Natural killer cell (primary cell): ENCODE data around the gene PHACTR1. TPM values are rescaled to one million over a fixed set of nuclear protein-coding genes. Genes with fewer than 3 reads are reported as not detected.

Source experiments
- ATAC-seq, 3 donors: fragments of 150-1000 bp in 2 of 3; fragments of 200-7000 bp in 1 of 3; cut with Tn5 transposase; 1 replicate in 1 of 3; 2 replicates in 2 of 3; pipeline ENCODE4 v1.10.0; 2021; ENCODE audit warnings: mild to moderate bottlenecking in 2 of 3, moderate library complexity in 2 of 3
- DNase-seq, 2 donors: peaks; one replicate each; pipeline versions ENCODE4 v3.0.0 to v3.0.0-alpha.2; 2013 to 2021; ENCODE audit warnings: mixed read lengths in 1 of 2
- H3K27ac ChIP-seq: one replicate; pipeline ENCODE4 v1.5.1; 2013; ENCODE audit warnings: mild to moderate bottlenecking, low read length
- H3K27me3 ChIP-seq: one replicate; pipeline ENCODE4 v1.6.1; 2013; ENCODE audit warnings: low read length; ENCODE audit not compliant: control insufficient read depth, insufficient read depth
- H3K36me3 ChIP-seq: one replicate; pipeline ENCODE4 v1.6.1; 2013; ENCODE audit warnings: low read length; ENCODE audit not compliant: control insufficient read depth, insufficient read depth
- H3K4me1 ChIP-seq: one replicate; pipeline ENCODE4 v1.6.1; 2013; ENCODE audit warnings: low read length; ENCODE audit not compliant: control insufficient read depth, insufficient read depth
- H3K4me3 ChIP-seq: one replicate; pipeline ENCODE4 v1.5.1; 2013; ENCODE audit warnings: low read length
- H3K9me3 ChIP-seq: one replicate; pipeline ENCODE4 v1.6.1; 2013; ENCODE audit warnings: low read length; ENCODE audit not compliant: control insufficient read depth, insufficient read depth
- H3K27ac Mint-ChIP-seq, 2 donors: one replicate each; pipeline ENCODE4 v1.8.0; 2022; ENCODE audit warnings: mild to moderate bottlenecking in 2 of 2, mixed read lengths in 2 of 2, moderate library complexity in 1 of 2
- H3K27me3 Mint-ChIP-seq, 2 donors: one replicate each; pipeline ENCODE4 v1.8.0; 2022; ENCODE audit warnings: low read depth in 2 of 2, mixed read lengths in 2 of 2
- H3K36me3 Mint-ChIP-seq: one replicate; pipeline ENCODE4 v1.8.0; 2022; ENCODE audit warnings: mixed read lengths
- H3K4me1 Mint-ChIP-seq, 2 donors: one replicate each; pipeline ENCODE4 v1.8.0; 2022; ENCODE audit warnings: mixed read lengths in 2 of 2
- H3K4me3 Mint-ChIP-seq: one replicate; pipeline ENCODE4 v1.8.0; 2022; ENCODE audit warnings: mild to moderate bottlenecking, moderate library complexity, mixed read lengths
- H3K9me3 Mint-ChIP-seq, 2 donors: one replicate each; pipeline ENCODE4 v1.8.0; 2022; ENCODE audit warnings: mixed read lengths in 2 of 2
- CTCF ChIP-seq: fragments of 200-600 bp; IDR thresholded peaks from one replicate; pipeline ENCODE4 v1.8.0; 2022; ENCODE audit warnings: antibody characterized with exemption
- WGBS: methylation state at CpG from one replicate; pipeline ENCODE4 v1.1.7; 2013; ENCODE audit warnings: missing lambda C conversion rate; ENCODE audit not compliant: insufficient coverage; 5-methylcytosine and 5-hydroxymethylcytosine counted together
- intact Hi-C: fragments of 100-400 bp; cut with micrococcal nuclease; formaldehyde crosslinking; loops from one replicate; pipeline ENCODE4 v1.14.2; 2022
- total RNA-seq, 4 donors: library from RNA; stranded (reverse); fragments of 120-200 nt in 1 of 4; gene quantifications; one replicate each; pipeline versions ENCODE4 v1.2.3 to v1.2.4, GENCODE V29; 2013 to 2022

The PHACTR1 gene
- total RNA-seq, 3 donors from 2014 or later (not counting 1 experiment from before 2014, with no cell fraction given), result 5.2 to 19.0 (median 5.4) TPM

GRCh38 chr6:12916420-12917136 is 200.0 kb downstream of the PHACTR1 start:
- Mint-ChIP-seq H3K4me1 (no peaks in the 10 kb centered on the region), H3K36me3 (no peaks in the 10 kb centered on the region), H3K4me3 (no peak overlapping the region), H3K27me3 (peaks cover 0 to 24% of the 10 kb centered on the region in 2 donors), H3K27ac (no peak overlapping the region), H3K9me3 (no peaks in the 10 kb centered on the region)
- DNase-seq (no peak), ATAC-seq (no peak)
- no peak overlapping the region for H3K4me3 ChIP-seq
- no peak for TF ChIP-seq CTCF
- H3K9me3 ChIP-seq, result no peaks in the 10 kb centered on the region
- H3K27me3 ChIP-seq, result no peaks in the 10 kb centered on the region
- 100% methylated on average over 1 of the region's 3 CpGs for WGBS
- intact Hi-C loops, result no loop called here
- no peaks in the 10 kb centered on the region for H3K36me3 ChIP-seq
- no peak overlapping the region for H3K27ac ChIP-seq
- H3K4me1 ChIP-seq, result no peaks in the 10 kb centered on the region

GRCh38 chr6:12921467-12921866 is 204.9 kb downstream of the PHACTR1 start:
- Histone ChIP-seq H3K27me3 (no peaks in the 10 kb centered on the region), H3K27ac (no peak overlapping the region), H3K36me3 (no peaks in the 10 kb centered on the region), H3K4me3 (no peak overlapping the region), H3K4me1 (no peaks in the 10 kb centered on the region), H3K9me3 (no peaks in the 10 kb centered on the region)
- intact Hi-C loops, result no loop called here
- H3K9me3 Mint-ChIP-seq, result no peaks in the 10 kb centered on the region
- TF ChIP-seq CTCF, result no peak
- H3K27me3 Mint-ChIP-seq, result peaks cover 7 to 18% of the 10 kb centered on the region in 2 donors
- no peak overlapping the region for H3K4me3 Mint-ChIP-seq
- no peak overlapping the region for H3K27ac Mint-ChIP-seq
- H3K4me1 Mint-ChIP-seq, result no peaks in the 10 kb centered on the region
- DNase-seq, result no peak
- no peaks in the 10 kb centered on the region for H3K36me3 Mint-ChIP-seq
- ATAC-seq, result no peak

- Histone ChIP-seq H3K4me3 (no peak overlapping the region), H3K27ac (no peak overlapping the region), H3K27me3 (no peaks in the 10 kb centered on the region), H3K4me1 (no peaks in the 10 kb centered on the region), H3K9me3 (no peaks in the 10 kb centered on the region), H3K36me3 (no peaks in the 10 kb centered on the region)
- Mint-ChIP-seq H3K4me1 (no peaks in the 10 kb centered on the region), H3K9me3 (no peaks in the 10 kb centered on the region), H3K27me3 (peaks cover 11 to 12% of the 10 kb centered on the region in 2 donors), H3K27ac (no peak overlapping the region), H3K4me3 (no peak overlapping the region), H3K36me3 (no peaks in the 10 kb centered on the region)
- intact Hi-C loops, result no loop called here
- no peak for TF ChIP-seq CTCF
- WGBS, result 79% methylated on average over 2 of the region's 3 CpGs
- DNase-seq (no peak), ATAC-seq (no peak)
These were observed 207.2 kb downstream of the PHACTR1 start for GRCh38 chr6:12923644-12924235.
